B cell (primary cell): ENCODE measurements around the gene MRPL10. TPM values are rescaled to one million over a fixed set of nuclear protein-coding genes. Genes with fewer than 3 reads are reported as not detected.

ENCODE experiments used
- ATAC-seq: fragments of 200-7000 bp; cut with Tn5 transposase; one replicate; pipeline ENCODE4 v1.10.0; 2021; ENCODE audit warnings: low read depth, mild to moderate bottlenecking, moderate number of reproducible peaks, moderate library complexity
- CTCF ChIA-PET: fragments of 350-600 bp; sonication (Branson Sonifier 250); formaldehyde crosslinking; loops from one replicate; lab custom pipeline; 2021; ENCODE audit warnings: antibody characterized with exemption, inconsistent platforms; lab: Charles Lee
- POLR2A ChIA-PET: fragments of 350-600 bp; sonication (Branson Sonifier 250); formaldehyde crosslinking; loops from one replicate; lab custom pipeline; 2021; ENCODE audit warnings: antibody characterized with exemption; lab: Charles Lee
- DNase-seq: peaks from one replicate; pipeline ENCODE4 v3.0.0; 2013
- H2AFZ ChIP-seq: 2 replicates; pipeline ENCODE4 v1.6.1; 2012; ENCODE audit warnings: mild to moderate bottlenecking, low read depth, low read length; ENCODE audit not compliant: insufficient read depth, poor library complexity, severe bottlenecking
- H3K27ac ChIP-seq, 2 donors: 1 replicate in 1 of 2; 2 replicates in 1 of 2; pipeline ENCODE4 v1.5.1; 2012 to 2013; ENCODE audit warnings: low read length in 2 of 2, mild to moderate bottlenecking in 2 of 2, moderate library complexity in 1 of 2
- H3K27me3 ChIP-seq, 4 experiments: fragments of 200-600 bp in 1 of 4; sonication (generic) in 1 of 4; replicated peaks in 1 of 4; 1 replicate in 2 of 4; 2 replicates in 2 of 4; pipeline versions ENCODE4 v1.6.1 to v1.7.0; 2013 to 2016; ENCODE audit warnings: low read length in 3 of 4, mild to moderate bottlenecking in 2 of 4, mixed read lengths in 1 of 4, moderate library complexity in 1 of 4; ENCODE audit not compliant: insufficient read depth in 4 of 4, control insufficient read depth in 3 of 4; ENCODE audit errors: control extremely low read depth in 1 of 4
- H3K36me3 ChIP-seq, 2 experiments: replicated peaks in 1 of 2; 1 replicate in 1 of 2; 2 replicates in 1 of 2; pipeline versions ENCODE4 v1.6.1 to v1.7.1; 2013; ENCODE audit warnings: low read length in 1 of 2; ENCODE audit not compliant: insufficient read depth in 2 of 2, control insufficient read depth in 1 of 2; ENCODE audit errors: control extremely low read depth in 1 of 2, extremely low read depth in 1 of 2
- H3K4me1 ChIP-seq, 2 donors: fragments of 200-600 bp in 1 of 2; sonication (generic) in 1 of 2; 1 replicate in 1 of 2; 2 replicates in 1 of 2; pipeline versions ENCODE4 v1.5.1 to v1.6.1; 2013 to 2017; ENCODE audit warnings: low read length in 2 of 2; ENCODE audit not compliant: control insufficient read depth in 2 of 2, insufficient read depth in 2 of 2
- H3K4me2 ChIP-seq: replicated peaks from 2 replicates; pipeline ENCODE3; 2012; ENCODE audit warnings: mild to moderate bottlenecking, low read depth, low read length; ENCODE audit not compliant: poor library complexity, severe bottlenecking
- H3K4me3 ChIP-seq, 5 experiments: fragments of 200-600 bp in 1 of 5; sonication (generic) in 1 of 5; 1 replicate in 3 of 5; 2 replicates in 2 of 5; pipeline versions ENCODE4 v1.5.1 to v1.7.0; 2011 to 2016; ENCODE audit warnings: low read length in 4 of 5, mild to moderate bottlenecking in 4 of 5, low read depth in 2 of 5, control low read depth in 1 of 5, moderate library complexity in 1 of 5; ENCODE audit not compliant: insufficient read depth in 1 of 5; ENCODE audit errors: control extremely low read depth in 1 of 5, extremely low read depth in 1 of 5
- H3K79me2 ChIP-seq: fragments of 200-600 bp; sonication (generic); one replicate; pipeline ENCODE4 v1.6.0; 2016; ENCODE audit warnings: low read length; ENCODE audit not compliant: control insufficient read depth, insufficient read depth
- H3K9ac ChIP-seq: fragments of 200-600 bp; sonication (generic); 2 replicates; pipeline ENCODE4 v1.6.1; 2017; ENCODE audit warnings: mild to moderate bottlenecking, low read length, moderate library complexity
- H3K9me3 ChIP-seq, 3 donors: one replicate each; pipeline versions ENCODE4 v1.6.1 to v1.7.1; 2013; ENCODE audit warnings: low read length in 2 of 3; ENCODE audit not compliant: control insufficient read depth in 2 of 3, insufficient read depth in 1 of 3; ENCODE audit errors: control extremely low read depth in 1 of 3
- H4K20me1 ChIP-seq: 2 replicates; pipeline ENCODE4 v1.6.0; 2012; ENCODE audit warnings: mild to moderate bottlenecking, low read length; ENCODE audit not compliant: insufficient read depth, control insufficient read depth, poor library complexity, severe bottlenecking
- H3K27ac Mint-ChIP-seq: one replicate; pipeline ENCODE4 v1.8.0; 2021; ENCODE audit warnings: mixed read lengths
- H3K27me3 Mint-ChIP-seq: one replicate; pipeline ENCODE4 v1.8.0; 2021; ENCODE audit warnings: mixed read lengths
- H3K4me1 Mint-ChIP-seq: one replicate; pipeline ENCODE4 v1.8.0; 2021; ENCODE audit warnings: mixed read lengths
- H3K4me3 Mint-ChIP-seq: one replicate; pipeline ENCODE4 v1.8.0; 2021; ENCODE audit warnings: mixed read lengths
- H3K9me3 Mint-ChIP-seq: one replicate; pipeline ENCODE4 v1.8.0; 2022; ENCODE audit warnings: mixed read lengths; ENCODE audit not compliant: insufficient read depth
- CTCF ChIP-seq: fragments of 200-600 bp; IDR thresholded peaks from one replicate; pipeline ENCODE4 v1.8.0; 2022; ENCODE audit warnings: antibody characterized with exemption, mild to moderate bottlenecking
- EZH2 ChIP-seq: IDR thresholded peaks from 2 replicates; pipeline ENCODE4 v1.6.1; 2012; ENCODE audit warnings: borderline replicate concordance, low read depth, mild to moderate bottlenecking, moderate library complexity, low read length; ENCODE audit not compliant: insufficient read depth, poor library complexity, severe bottlenecking
- WGBS: methylation state at CpG from one replicate; pipeline ENCODE4 v1.1.5; 2013; ENCODE audit warnings: missing lambda C conversion rate; ENCODE audit not compliant: insufficient coverage; 5-methylcytosine and 5-hydroxymethylcytosine counted together
- intact Hi-C: fragments of 100-400 bp; cut with micrococcal nuclease; formaldehyde crosslinking; loops from one replicate; pipeline ENCODE4 v1.10.0; 2022
- polyA plus RNA-seq: library from polyadenylated mRNA; depleted of rRNA; stranded (reverse); fragments of >200 nt; gene quantifications from 2 replicates; pipeline ENCODE4 v1.2.3, GENCODE V29; 2012
- total RNA-seq, 2 donors: library from RNA; stranded (reverse); fragments of 120-200 nt in 1 of 2; gene quantifications; 1 replicate in 1 of 2; 2 replicates in 1 of 2; pipeline versions ENCODE4 v1.2.3 to v1.2.4, GENCODE V29; 2013 to 2022

MRPL10 gene
- total and polyA plus RNA-seq, 2 donors (not counting 1 experiment from before 2014, with no cell fraction given): 34.8 to 39.4 TPM

DNA sequence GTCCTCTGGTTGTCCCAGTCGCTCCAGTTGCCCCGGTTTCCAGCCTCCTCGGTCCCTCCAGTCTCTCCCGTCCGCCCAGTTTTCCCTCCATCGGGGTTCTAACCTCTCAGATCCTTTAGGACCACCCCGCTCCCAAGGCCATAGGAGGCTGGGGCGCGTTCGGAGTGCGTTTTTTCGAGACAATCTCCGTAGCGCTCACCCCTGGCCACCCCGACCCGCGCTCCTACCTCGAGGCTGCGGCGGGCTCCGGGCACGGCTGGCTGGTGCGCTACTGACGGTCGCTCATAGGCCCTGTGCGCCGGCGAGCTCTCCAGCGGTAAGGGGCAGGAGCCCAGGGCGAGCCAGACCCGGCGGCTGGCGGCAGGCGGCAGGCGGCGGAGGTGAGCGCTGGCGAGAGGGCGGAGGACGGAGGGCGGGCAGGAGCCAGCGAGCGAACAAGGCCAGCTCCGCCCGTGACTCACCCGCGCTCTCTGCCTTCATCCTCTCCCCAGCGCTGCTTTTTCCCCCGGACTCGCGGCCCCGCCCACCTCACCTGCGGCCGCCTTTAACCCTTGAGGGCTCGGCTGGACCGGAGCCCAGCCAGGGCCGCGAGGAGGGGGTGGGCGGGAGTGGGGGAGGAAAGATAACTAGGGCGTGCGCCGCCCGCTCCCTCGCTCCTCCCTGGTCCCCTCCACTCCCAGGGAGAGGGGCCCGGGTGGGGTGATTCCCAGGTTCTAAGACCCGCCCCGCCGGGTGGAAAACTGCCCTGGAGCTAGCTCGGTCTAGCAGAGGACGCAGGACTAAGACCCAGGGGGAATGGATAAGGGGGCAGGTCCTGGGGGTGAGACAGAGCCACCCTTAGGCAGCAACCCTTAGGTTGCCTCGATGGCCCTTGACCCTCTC, 19.6 kb upstream of the MRPL10 start, which contains the start of gene SP6:
TSS of gene SP6 (minus strand) at position 472 of the 882 bp plus-strand sequence. CDS start 2,734 bp downstream, outside the sequence.
- TF ChIP-seq CTCF (no peak), EZH2 (peak; percentile 66)
- H3K9me3 Mint-ChIP-seq: no peaks in the 10 kb centered on the region
- peak within 1 kb of the TSS; percentile 47 for H3K9ac ChIP-seq
- no peaks in the 10 kb centered on the region for H3K79me2 ChIP-seq
- no peak within 1 kb of the TSS for H3K27ac Mint-ChIP-seq
- peaks cover 0 to 88% (median 61%) of the 10 kb centered on the region in 4 experiments for H3K27me3 ChIP-seq
- peaks cover 79% of the 10 kb centered on the region for H3K27me3 Mint-ChIP-seq
- H3K9me3 ChIP-seq: peaks cover 0 to 13% (median 0%) of the 10 kb centered on the region in 3 donors
- 11% methylated on average over 54 of the region's 71 CpGs for WGBS
- peak within 1 kb of the TSS; percentile 89 for H3K4me2 ChIP-seq
- ATAC-seq (peak; percentile 87), DNase-seq (peak; percentile 59)
- peak within 1 kb of the TSS; percentile 66 for H2AFZ ChIP-seq
- H3K27ac ChIP-seq: no peak within 1 kb of the TSS
- ChIA-PET POLR2A (interaction anchor here (0.5 to 2.4 kb wide), 2 partner anchors 45 to 526 kb away, joined by 7 to 8 read pairs; partner anchors contain the start of gene SP2), CTCF (interaction anchor here (2.5 to 19.9 kb wide), 2 partner anchors 10 to 38 kb away, joined by 8 to 436 read pairs; partner anchors contain the start of genes SCRN2 and SP2)
- peak within 1 kb of the TSS in 3 of 5 experiments; percentile 29 to 44 (median 37) for H3K4me3 ChIP-seq
- H4K20me1 ChIP-seq: no peaks in the 10 kb centered on the region
- peaks cover 25% of the 10 kb centered on the region for H3K4me1 Mint-ChIP-seq
- intact Hi-C loops: no loop called here
- no peaks in the 10 kb centered on the region for H3K36me3 ChIP-seq
- H3K4me1 ChIP-seq: peaks cover 36 to 48% of the 10 kb centered on the region in 2 donors
- H3K4me3 Mint-ChIP-seq: peak within 1 kb of the TSS; percentile 67
